K562 (cell line): Measurements from ENCODE around the gene PAK1IP1. TPM values are rescaled to one million over a fixed set of nuclear protein-coding genes. Genes with fewer than 3 reads are reported as not detected.

Experiments used
- C11orf30 ChIP-seq: fragments of 450-650 bp; IDR thresholded peaks from 2 replicates; pipeline ENCODE4 v1.6.1; 2016; ENCODE audit warnings: low read depth, mild to moderate bottlenecking
- CTCF ChIP-seq, 3 experiments: IDR thresholded peaks in 2 of 3; conservative IDR thresholded peaks in 1 of 3; 2 replicates each; pipeline ENCODE4 v1.5.1; 2011 to 2012; ENCODE audit warnings: low read length in 3 of 3, mild to moderate bottlenecking in 3 of 3, control low read depth in 2 of 3, improper control_type of control experiment in 1 of 3, inconsistent platforms in 1 of 3, low read depth in 1 of 3, mixed read lengths in 1 of 3, moderate library complexity in 1 of 3; ENCODE audit not compliant: insufficient read depth in 2 of 3
- E2F3 ChIP-seq: fragments of 250-450 bp; sonication (Bioruptor Pico); IDR thresholded peaks from 2 replicates; pipeline ENCODE4 v1.4.0; 2020; ENCODE audit warnings: mild to moderate bottlenecking
- FOXO4 ChIP-seq: fragments of 450-650 bp; formaldehyde crosslinking; IDR thresholded peaks from 2 replicates; pipeline ENCODE4 v1.4.0; 2020; ENCODE audit warnings: mild to moderate bottlenecking, moderate library complexity
- FOXP4 ChIP-seq: sonication (generic); formaldehyde crosslinking; IDR thresholded peaks from 2 replicates; pipeline ENCODE4 v1.8.0; 2022; ENCODE audit warnings: mild to moderate bottlenecking, missing genetic modification reagents, borderline replicate concordance
- HDAC6 ChIP-seq: IDR thresholded peaks from 2 replicates; pipeline ENCODE4 v1.6.1; 2012; ENCODE audit warnings: low read depth, mild to moderate bottlenecking, control low read depth, inconsistent platforms, low read length, moderate library complexity
- HLTF ChIP-seq: fragments of 450-650 bp; IDR thresholded peaks from 2 replicates; pipeline ENCODE4 v1.6.1; 2016
- MAFF ChIP-seq: IDR thresholded peaks from 2 replicates; pipeline ENCODE4 v1.6.1; 2012; ENCODE audit warnings: low read length, improper control_type of control experiment
- NR2F6 ChIP-seq: fragments of 450-650 bp; formaldehyde crosslinking; IDR thresholded peaks from 2 replicates; pipeline ENCODE4 v1.4.0; 2020; ENCODE audit warnings: mild to moderate bottlenecking
- NR3C1 ChIP-seq: sonication (generic); formaldehyde crosslinking; IDR thresholded peaks from 2 replicates; pipeline ENCODE4 v1.8.1; 2022; ENCODE audit warnings: missing genetic modification reagents
- PCBP1 ChIP-seq: fragments of 200-400 bp; formaldehyde crosslinking; IDR thresholded peaks from 2 replicates; pipeline ENCODE4 v1.6.1; 2018; ENCODE audit warnings: mild to moderate bottlenecking, low read depth, low read length; ENCODE audit not compliant: poor library complexity, severe bottlenecking
- RBM22 ChIP-seq: fragments of 200-400 bp; formaldehyde crosslinking; IDR thresholded peaks from 2 replicates; pipeline ENCODE4 v1.6.1; 2018; ENCODE audit warnings: low read length, low read depth; ENCODE audit not compliant: poor library complexity, severe bottlenecking
- ZFP1 ChIP-seq: fragments of 450-650 bp; formaldehyde crosslinking; IDR thresholded peaks from 2 replicates; pipeline ENCODE4 v1.4.0; 2020; ENCODE audit warnings: mild to moderate bottlenecking, mixed read lengths
- ZFP36 ChIP-seq: fragments of 150-350 bp; IDR thresholded peaks from 2 replicates; pipeline ENCODE4 v1.6.1; 2018; ENCODE audit warnings: low read length, low read depth; ENCODE audit not compliant: partially characterized antibody
- ZNF280B ChIP-seq: fragments of 250-450 bp; sonication (Bioruptor Pico); IDR thresholded peaks from 2 replicates; pipeline ENCODE4 v1.5.1; 2021; ENCODE audit warnings: mild to moderate bottlenecking
- ZNF408 ChIP-seq: fragments of 250-450 bp; sonication (Bioruptor Pico); IDR thresholded peaks from 2 replicates; pipeline ENCODE4 v1.4.0; 2020; ENCODE audit warnings: low read depth, mild to moderate bottlenecking, moderate library complexity
- ZNF695 ChIP-seq: fragments of 450-650 bp; formaldehyde crosslinking; IDR thresholded peaks from 2 replicates; pipeline ENCODE4 v1.4.0; 2020; ENCODE audit warnings: mild to moderate bottlenecking, moderate library complexity
- ZNF75A ChIP-seq: fragments of 450-650 bp; formaldehyde crosslinking; IDR thresholded peaks from 2 replicates; pipeline ENCODE4 v1.4.0; 2020; ENCODE audit warnings: mild to moderate bottlenecking
- polyA plus RNA-seq, 8 experiments: library from polyadenylated mRNA; depleted of rRNA in 4 of 8; stranded (reverse) in 5 of 8; unstranded in 3 of 8; fragments of >200 nt; fragmentation: Nextera tagmentation in 2 of 8; fragmentation: Illumina TruSeq in 1 of 8; extraction: Ambion mirVana in 2 of 8; extraction: Trizol in 1 of 8; gene quantifications; 2 replicates each; pipeline versions ENCODE4 v1.2.1 to v1.2.3, GENCODE V29; 2011 to 2014; ENCODE audit warnings: inconsistent platforms in 1 of 8, missing spikeins in 1 of 8
- total RNA-seq, 7 experiments: library from RNA; depleted of rRNA in 6 of 7; stranded (reverse); fragments of >200 nt in 6 of 7; fragmentation: Illumina TruSeq in 2 of 7; extraction: Trizol in 2 of 7; gene quantifications; 2 replicates each; pipeline versions ENCODE4 v1.2.1 to v1.2.3, GENCODE V29; 2011 to 2021; ENCODE audit warnings: low replicate concordance in 1 of 7
- TF ChIP-seq, protein P1 (sequence below), 2 experiments: fragments of 200-800 bp in 1 of 2; sonication (Bioruptor generic) in 1 of 2; sonication (generic) in 1 of 2; formaldehyde crosslinking in 1 of 2; IDR thresholded peaks in 1 of 2; conservative IDR thresholded peaks in 1 of 2; 2 replicates each; pipeline versions ENCODE4 v1.5.0 to v1.6.1; 2016 to 2020; ENCODE audit warnings: missing compliant biosample characterization in 1 of 2, missing genetic modification characterization in 1 of 2, missing genetic modification reagents in 1 of 2

Gene PAK1IP1
- total and polyA plus RNA-seq, 9 of the 15 experiments (the other 6 are each of a cell fraction or from before 2014, with no cell fraction given), result 50.0 to 200 (median 87.0) TPM

DNA sequence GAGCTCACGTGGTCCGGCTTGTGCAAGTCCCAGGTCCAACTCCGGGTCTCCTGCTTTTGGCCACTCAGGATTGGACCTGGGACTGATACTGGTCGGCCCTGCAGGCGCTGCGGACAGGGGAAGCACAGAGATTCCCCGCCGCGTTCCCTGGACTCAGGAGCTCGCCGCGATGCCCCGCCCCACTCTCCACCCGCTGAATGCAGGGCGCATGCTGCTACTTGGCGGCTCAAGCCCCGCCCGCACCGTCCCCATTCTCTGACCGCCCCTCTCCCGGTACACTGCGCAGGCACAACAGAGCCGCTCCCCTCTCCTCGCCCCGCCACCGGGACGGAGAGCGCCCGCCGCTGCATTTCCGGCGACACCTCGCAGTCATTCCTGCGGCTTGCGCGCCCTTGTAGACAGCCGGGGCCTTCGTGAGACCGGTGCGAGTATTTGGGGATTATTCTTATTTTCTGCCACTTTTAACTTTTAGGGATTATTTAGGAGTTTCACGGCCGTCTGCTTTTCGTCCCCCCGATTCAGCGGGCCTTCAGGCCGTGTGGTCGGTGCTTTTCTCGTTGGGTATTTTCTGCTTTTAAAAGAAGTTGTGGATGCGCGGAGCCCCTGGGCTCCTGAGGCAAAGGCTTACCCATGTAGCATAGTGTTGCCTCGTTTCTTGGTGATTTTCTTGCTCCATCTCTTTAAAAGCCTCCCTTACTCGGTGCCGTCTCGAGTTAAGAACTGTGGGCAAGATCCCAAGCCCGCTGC is 28.2 kb downstream of the PAK1IP1 start, which contains the start of gene TMEM14C (continued):
- TF ChIP-seq ZNF280B (CRISPR knock-in tag) (no peak), RBM22 (no peak), C11orf30 (peak; percentile 47), FOXO4 (no peak), FOXP4 (CRISPR knock-in tag) (no peak), ZFP36 (peak; percentile 61), ZFP1 (CRISPR knock-in tag) (no peak), ZNF408 (peak; percentile 100), HLTF (0 out of 2 replicates have a peak, but pooled peaks have one; percentile 63), CTCF (IDR thresholded peaks at IDR 0.05 in 2 of 3, conservative IDR thresholded peaks at IDR 0.05 in 1 of 3; ENCODE audit: insufficient read depth in 2 of 3, low read depth in 1 of 3, low read length in 3 of 3) (no peak), MAFF (no peak), E2F3 (CRISPR knock-in tag) (no peak), NR2F6 (CRISPR knock-in tag) (0 out of 2 replicates have a peak, but pooled peaks have one; percentile 20), PCBP1 (no peak), NR3C1 (no peak), ZNF75A (CRISPR knock-in tag) (no peak), HDAC6 (no peak), ZNF695 (no peak)
- TF ChIP-seq, protein P1, sequence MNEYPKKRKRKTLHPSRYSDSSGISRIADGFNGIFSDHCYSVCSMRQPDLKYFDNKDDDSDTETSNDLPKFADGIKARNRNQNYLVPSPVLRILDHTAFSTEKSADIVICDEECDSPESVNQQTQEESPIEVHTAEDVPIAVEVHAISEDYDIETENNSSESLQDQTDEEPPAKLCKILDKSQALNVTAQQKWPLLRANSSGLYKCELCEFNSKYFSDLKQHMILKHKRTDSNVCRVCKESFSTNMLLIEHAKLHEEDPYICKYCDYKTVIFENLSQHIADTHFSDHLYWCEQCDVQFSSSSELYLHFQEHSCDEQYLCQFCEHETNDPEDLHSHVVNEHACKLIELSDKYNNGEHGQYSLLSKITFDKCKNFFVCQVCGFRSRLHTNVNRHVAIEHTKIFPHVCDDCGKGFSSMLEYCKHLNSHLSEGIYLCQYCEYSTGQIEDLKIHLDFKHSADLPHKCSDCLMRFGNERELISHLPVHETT (CRISPR knock-in tag; conservative IDR thresholded peaks at IDR 0.05 in 1 of 2, IDR thresholded peaks at IDR 0.05 in 1 of 2), result peak in 1 of 2 experiments; percentile 100; a peak in 2 of 4 replicates
